ENCODE results near the gene GRIN2D.
"Not testable (repeated sequence)": the region's sequence is repeated elsewhere in the genome, so short reads cannot be mapped to it uniquely, and the experiment has no call there.

The GRIN2D gene

DNA sequence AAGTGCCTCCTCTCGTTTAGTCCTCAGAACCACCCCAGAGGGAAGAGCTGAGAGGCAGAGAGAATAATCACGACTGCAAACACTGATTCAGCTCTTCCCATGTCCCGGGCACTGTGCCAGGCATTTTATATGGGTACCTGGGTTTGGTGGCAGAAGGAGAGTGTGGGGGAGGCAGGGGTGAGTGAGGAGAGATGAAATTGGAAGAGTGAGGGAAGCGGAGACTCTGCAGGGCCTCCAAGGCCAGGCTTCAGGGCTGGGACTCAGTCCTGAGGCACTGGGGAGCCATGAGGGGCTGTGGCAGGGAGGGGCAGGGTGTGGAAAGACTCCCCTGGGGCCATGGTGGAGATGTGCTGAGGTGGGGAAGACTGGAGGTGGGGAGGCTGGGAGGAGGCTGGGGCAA lies 20.6 kb upstream of the GRIN2D start:
- no peak for DNase-seq

DNA sequence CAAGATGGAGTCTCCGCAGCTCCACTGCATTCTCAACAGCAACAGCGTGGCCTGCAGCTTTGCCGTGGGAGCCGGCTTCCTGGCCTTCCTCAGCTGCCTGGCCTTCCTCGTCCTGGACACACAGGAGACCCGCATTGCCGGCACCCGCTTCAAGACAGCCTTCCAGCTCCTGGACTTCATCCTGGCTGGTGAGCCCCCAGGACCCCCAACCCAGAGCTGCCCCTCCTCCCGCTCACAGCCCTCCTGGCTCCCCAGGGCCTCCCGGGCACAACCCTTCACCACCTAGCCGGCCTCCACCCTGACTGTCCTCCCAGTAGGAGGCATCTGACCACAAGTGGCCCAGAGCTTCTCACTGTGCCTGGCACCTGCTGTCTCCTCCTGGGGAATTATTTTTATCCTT lies 19.9 kb upstream of the GRIN2D start:
- no peak for DNase-seq

DNA sequence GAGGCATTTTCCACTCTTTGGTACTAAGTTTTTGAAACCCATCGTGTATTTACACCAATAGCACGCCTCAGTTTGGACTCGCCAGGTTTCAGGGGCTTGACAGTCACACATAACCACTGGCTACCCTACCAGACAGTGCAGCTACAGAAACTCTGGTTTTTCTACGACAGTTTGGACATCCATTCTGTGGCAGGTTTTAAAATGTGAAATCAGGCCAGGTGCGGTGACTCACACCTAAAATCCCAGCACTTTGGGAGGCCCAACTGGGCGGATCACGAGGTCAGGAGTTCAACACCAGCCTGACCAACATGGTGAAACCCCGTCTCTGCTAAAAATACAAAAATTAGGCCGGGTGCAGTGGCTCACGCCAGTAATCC lies 15.3 kb upstream of the GRIN2D start:
- no peak for DNase-seq

DNA sequence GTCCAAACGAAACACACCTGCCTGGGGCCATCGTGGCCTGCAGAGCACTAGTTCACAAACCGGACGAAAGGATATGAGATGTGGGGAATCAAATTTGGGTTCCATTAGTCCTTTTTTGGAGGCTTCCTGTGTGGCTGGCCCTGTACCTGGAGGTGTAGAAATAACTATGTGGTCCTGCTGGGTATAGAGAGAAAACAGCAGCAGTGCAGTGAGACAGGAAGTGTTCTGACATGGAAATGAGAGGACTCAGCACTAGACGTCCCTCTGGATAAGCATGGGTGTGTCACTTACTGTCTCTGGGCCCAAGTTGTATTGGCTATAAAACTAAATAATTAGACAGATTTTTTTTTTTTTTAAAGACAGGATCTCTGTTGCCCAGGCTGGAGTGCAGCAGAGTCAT lies 14.4 kb upstream of the GRIN2D start:
- DNase-seq, result peak; percentile 49

DNA sequence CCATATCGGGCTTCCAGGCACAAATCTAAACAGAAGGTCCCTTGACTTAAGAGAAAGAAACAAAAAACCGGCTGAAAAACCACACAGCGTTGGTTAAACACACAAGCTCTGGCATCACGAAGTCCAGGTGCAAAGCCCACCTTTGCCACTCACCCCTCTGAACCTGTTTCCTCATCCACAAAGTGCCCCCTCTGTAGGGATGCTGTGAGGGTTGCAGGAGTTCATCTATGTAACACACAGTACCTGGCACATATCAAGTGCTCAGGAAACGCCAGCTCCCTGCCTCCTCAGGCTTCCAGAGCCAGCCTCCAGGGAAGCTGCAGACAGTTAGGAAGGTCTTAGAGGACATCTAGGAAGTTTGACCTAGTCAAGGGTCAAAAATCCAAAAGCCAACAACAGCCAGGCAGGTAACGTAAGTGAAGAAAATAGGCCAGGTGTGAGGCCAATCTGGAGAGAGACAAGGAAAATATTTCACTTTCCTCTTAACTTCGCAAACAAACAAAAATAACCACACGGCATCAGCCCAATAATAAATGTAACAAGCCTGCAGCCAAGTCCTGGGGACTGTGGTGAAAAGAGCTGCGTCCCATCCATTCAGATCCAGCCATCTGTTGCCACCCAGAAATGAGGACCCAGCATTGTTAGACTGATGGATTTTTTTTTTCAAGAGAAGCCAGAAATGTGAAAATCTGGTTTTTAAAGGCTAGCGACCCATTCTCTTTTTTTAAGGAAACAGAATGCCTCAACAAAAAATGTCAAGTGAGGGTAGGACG lies 12.1 kb upstream of the GRIN2D start:
- no peak for DNase-seq

DNA sequence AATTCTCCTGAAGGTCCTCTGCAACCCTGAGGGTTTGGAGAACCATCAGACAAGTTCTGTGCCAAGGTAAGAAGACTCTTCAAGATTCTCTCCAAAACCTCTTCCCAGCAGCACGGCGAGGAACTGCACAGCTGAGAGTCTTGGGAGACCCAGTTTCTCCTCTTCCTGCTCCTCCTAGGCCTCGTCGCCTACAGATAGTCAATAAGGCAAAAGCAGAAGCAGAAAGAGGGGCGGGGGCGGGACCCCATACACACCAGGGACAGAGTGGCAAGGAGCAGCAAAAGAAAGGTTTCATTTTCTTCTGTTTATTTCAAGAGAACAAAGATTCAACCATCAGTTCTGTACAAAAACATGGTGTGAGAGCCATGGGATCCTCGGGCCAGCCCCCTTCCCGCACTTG lies 11.2 kb upstream of the GRIN2D start:
- no peak for DNase-seq

DNA sequence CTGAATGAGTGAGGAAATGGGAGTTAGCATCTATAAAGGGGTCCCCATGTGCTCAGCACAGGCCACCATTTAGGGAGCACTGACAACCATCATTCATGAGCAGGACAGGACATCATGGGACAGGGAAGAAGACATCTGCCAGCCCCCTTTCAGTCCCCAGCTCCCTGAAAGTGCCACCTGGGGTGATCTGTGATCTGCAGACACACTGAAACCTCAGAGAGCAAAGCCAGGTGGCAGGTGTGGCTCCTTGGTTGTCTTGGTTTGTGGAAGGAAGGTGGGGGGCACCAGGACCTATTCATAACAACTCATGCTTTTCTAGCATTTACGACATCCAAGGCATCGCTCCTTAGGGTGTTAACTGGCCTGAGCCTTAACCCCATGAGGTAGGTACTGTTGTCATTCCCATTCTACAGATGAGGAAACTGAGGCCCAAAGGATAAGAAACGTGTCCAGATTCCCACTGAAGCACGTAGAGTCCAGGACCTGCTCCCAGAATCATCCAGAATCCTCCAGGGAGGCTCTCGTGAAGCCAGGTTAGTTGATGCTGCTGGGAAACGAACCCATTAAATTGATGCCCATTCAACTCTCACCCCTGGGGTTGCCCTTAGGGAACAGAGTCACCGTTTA lies 7.9 kb upstream of the GRIN2D start:
- no peak for DNase-seq

DNA sequence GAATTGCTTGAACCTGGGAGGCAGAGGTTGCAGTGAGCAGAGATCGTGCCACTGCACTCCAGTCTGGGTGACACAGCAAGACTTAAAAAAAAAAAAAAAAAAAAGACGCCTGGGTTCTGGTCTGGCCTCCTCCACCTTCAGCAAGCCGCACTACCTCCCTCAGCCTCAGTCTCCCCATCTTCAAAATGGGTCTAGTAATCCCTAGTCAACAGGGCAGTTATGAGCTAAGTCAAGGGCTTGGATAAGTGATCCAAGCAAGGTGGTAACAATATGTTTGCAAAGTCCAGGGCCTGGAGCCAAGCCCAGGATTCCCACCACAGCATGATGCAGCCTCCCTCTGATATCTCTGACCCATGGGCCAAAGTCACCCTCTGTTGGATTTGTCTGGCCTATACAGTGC lies 6.5 kb upstream of the GRIN2D start:
- no peak for DNase-seq

DNA sequence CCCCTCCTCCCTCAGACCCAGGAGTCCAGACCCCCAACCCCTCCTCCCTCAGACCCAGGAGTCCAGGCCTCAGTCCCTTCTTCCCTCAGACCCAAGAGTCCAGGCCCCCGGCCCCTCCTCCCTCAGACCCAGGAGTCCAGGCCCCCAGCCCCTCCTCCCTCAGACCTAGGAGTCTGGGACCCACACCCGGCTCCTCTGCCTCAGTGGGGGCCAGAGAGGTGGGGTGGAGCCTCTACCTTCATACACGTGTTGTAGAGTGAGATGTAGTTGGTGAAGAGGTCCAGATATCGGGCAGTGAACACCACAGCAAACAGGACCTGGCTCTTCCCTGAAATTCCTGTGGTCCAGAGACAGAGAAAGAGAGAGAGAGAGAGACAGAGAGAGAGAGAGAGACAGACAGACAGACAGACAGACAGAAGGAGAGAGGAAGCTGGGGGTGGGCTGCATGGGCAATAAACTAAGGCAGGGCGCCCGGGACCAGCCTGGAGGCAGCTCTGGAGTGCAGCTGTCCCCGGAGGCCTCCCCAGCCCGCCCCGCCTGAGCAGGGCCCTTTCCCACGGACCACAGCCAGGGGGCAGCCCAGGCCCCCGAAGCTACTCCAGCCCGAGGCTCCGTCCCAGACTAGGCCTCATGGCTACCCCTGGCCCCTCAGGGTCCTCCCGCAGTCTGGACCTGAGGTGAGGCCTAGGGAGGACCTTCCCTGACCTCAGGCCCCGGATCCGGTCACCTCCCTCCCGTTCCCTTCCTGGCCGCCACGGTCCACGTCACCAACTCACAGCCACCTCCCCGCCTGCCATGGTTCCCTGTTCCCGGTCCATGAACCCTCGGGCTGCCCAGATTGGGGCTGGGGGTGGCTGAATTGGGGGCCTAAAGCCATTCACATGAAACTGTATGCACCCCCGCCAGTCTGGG lies 3.0 kb upstream of the GRIN2D start:
- peak; percentile 79 for DNase-seq

DNA sequence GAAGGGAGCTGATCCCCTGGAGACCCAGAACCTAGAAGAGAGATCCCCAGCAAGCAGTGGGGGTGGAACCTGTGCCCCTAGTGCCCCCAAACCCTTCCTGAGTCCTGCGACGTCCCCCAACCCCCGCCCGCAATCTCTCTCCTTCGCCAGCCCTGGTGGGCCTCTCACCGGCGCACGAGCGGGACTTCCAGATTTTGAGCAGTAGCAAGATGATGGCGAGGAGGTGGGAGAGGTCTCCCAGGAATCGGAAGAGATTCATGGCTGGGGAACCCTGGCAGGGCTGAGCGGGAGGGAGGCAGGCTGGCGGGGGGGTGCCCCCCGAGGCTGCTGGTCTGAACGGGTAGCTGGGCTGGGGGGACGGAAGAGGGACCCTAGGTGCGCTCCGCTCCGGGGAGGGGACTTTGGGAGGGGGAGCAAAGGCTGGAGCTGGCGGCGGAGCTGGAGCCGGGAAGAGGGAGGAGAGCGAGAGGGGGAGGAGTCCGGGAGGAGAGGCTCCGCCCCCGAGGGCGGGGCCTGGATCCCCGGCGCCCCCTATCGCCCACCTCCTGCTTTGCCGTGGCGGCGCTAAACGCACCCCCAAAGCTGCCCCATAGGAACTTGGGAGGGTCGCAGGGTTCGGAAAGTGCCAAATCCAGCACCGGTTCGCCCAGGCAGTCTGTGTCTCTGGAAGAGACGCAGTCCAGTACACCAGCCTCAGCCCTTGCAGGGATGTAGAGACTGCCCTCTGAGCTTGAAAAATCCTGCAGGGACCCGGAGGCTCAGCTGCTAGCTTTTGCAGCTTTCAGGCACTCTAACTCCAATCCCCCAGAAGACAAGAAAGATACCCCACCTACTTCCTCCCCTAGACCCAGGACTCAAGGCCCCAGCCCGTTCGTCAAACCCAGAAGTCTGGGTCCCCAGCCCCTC lies 2.1 kb upstream of the GRIN2D start, which contains the start of gene KDELR1:
Gene KDELR1, minus strand, starts transcription at position 452 of the 906 bp plus-strand sequence. Its CDS starts 193 bp downstream, at position 259.
- peak; percentile 79 for DNase-seq

DNA sequence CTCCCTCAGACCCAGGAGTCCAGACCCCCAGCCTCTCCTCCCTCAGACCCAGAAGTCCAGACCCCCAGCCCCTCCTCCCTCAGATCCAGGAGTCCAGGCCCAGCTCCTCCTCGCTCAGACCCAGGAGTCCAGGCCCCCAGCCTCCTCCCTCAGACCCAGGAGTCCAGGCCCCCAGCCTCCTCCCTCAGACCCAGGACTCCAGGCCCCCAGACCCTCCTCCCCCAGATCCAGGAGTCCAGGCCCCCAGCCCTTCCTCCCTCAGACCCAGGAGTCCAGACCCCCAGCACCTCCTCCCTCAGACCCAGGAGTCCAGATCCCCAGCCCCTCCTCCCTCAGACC lies 1.5 kb upstream of the GRIN2D start:
- not testable (repeated sequence) for DNase-seq

DNA sequence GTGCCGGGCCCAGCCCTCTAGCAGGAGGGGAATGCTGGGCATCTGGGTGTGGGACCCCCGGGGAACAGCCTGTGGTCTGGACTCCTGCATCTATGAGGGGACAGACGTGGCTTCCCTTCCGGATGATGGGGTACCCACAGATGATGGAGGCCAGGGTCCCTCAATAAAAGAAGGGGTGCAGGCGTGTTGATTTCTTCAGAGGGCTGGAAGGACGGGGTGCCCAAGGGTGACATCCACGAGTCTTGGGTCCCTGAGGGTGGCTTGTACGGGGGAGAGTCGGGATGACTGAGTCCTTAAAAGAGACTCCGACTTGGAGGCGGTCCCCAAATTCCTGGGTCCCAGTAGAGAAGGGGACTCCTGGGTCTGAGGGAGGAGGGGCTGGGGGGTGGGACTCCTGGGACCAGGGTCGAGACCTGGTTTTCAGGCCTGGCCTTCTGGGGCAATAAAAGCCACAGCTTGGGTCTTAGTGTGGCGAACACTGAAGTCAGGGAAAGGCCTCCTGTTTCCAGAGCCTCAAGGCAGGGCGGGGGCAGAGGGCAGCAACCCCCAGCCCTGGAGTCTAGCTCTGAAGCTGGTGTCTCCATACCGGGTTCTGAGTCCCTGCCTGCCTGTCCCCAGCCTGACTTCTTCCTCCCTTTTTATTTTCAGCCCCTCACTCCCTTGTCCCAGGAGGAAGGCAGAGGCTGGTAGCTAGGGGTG lies 459 bp upstream of the GRIN2D start:
- no peak for DNase-seq

DNA sequence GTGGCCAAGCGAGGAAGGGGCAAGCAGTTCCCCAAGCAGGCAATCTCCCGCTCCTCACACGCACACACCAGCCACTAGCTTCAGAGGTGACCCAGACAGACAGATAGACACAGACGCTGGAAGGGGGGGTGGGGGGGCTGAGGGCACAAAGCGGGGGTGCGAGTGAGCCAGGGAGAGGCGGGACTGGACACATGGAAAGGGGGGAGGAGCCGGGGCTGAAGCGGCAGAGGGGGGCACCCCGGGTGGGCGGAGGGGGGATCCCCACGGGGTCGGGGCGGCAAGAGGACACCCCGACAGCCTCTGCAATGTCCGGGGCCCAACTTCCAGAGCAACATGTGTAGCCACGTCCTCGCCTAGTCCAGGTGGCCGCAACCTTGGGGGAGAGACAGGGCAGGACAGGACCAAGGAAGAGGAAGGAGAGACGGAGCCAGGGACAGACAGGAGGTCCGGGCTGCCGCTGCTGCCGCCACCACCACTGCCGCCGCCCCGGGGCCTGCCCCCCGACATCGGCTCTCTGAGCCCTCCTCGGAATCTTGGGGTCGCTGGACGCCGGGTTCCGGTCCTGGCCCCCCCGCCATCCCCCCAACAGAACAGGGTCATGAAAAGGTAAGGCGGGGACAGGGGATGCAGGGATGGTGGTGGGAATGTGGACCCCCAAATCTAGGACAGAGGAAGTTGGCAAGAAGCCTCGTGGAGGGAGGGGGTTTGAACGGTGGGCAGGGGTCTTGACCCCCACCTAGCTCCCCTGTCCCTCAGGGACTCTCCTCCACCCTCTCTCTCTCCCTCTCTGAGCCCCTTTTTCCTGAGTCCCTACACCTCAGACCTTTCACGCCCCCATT lies 1.1 kb downstream of the GRIN2D start:
- DNase-seq, result no peak

DNA sequence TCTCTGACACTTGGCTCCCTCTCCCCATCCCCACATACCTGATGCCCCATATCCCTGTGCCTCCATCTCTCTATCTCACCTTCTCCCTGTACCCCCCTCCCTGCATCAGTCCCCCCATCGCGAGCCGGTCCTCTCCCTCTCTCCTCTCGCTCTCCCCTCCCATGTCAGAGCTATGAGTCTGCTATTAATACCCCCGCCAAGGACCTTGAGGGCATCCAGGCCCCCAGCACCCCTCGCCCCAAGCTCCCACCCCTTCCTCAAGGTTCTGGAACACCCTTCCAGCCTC lies 1.6 kb downstream of the GRIN2D start:
- DNase-seq, result no peak

DNA sequence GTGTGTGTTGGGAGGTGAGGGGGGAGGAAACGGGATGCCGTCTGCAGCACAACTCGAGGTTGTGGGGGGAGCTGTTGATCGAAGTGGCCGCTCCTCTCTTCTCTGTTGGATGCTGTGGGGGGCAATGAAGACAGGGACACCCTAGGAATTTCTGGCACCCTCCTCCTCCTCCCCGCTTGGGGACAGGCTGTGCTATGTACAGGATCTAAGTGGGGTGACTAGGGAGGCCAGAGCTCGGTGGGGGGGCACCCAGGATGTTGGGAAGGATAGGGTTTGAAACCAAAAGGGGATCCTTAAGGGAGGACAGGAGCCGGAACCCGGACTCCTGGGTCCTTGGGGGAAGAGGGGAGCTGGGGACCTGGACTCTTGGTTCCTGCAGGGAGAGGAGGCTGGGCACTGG lies 2.0 kb downstream of the GRIN2D start:
- DNase-seq, result no peak

DNA sequence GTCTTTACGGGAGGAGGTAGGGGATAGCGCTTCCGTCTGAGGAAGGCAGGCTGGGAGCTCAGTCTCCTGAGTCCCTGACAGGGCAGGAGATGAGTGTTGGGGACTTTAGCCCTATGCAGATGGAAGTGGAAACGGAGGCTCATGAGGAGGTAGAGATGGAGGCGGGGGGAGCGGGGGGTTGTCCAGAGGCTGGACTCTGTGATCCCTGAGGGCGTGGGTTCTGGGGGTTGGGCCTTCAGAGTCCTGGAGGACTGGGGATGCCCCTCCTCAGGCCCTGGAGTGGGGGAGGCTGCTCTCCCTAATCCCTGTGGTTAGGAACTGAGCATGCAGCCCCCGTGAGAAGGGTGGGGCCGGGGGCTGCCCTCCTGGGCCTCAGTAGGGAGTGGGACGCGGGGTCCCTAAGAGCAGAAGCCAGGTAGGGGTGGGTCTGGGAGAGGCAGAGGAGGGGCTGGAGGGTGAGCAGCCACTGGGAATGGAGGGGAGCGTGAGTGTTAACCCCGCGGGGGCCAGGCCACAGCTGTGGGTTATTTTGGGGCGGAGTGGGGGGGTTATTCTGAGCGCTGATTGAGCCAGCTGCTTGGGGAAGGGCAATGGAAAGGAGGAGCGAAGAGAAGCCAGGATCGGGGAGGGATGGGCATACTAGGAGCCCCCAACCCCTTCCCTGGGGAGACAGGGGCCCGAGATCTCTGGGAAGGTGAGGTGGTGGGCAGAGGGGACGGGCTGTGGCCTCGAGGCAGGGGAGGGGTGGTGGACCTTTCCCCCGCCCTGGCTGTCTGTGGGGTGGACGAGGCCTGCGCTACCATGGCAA lies 2.8 kb downstream of the GRIN2D start:
- DNase-seq, result no peak

DNA sequence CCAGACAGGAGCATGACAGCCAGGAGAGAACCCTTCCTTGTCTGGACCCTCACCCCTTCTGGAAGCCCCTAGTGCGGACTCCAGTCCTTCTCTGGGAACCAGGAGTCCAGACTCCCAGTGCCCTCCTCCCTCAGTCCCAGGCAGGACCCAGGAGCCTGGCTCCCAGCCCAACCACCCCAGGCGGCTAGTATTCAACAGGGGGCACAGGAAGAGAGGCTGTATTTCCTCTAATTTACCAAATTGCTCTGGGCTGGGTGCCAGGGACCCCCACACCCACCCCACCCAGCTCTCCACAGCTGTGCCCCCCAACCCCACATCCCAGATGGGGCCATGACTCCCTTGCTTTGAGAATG lies 3.3 kb downstream of the GRIN2D start:
- no peak for DNase-seq

DNA sequence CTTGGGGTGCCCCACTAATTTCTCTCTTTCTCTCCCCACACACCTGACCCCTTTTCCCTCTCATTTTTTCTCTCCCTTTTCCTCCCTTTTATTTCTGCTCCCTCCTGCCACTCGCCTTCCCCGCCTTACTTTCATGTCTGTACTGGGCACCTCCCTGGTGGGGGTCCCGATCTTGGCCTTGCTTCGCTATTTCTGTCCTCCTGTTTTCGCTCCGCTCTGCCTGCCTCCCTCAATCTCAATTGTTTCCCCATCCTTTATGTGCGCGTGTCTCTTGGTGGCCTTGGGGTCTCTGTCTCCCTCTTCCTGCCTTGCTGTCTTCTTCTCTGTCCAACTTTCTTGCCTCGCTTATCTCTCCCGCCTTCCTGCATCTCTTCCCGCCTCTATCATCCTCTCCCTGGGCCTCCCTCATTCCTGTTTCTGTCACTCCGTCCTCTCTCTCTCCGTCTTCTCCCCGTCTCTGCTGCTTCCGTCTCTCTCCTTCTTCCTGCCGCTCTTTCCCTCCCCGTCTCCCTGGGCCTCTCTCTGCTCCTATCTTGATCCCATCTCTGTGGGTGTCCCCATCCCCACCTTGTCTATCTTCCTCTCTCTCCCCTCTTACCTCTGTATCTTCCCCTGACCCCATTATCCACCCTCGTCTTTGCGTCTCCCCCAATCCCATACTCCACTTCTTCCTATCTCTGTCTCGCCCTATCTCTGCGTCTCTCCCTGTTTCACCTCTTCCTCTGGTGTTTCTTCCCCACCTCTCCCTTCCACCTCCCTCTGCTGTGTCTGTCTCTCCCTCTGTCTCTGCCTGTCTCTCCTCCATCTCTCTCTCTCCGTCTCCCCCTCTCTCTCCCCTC lies 4.0 kb downstream of the GRIN2D start:
- DNase-seq, result no peak

DNA sequence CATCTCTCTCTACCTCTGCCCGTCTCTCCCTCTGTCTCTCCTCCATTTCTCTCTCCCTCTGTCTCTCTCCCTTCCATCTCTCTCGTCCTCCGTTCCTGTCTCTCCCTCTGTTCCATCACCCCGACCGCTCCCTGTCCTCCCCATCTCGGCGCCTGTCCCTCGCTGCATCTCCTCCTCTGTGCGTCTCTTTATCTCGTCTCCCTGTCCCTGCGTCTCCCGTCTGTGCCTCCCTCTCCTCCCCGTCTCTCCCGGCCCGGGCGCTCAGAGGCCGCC lies 4.6 kb downstream of the GRIN2D start:
- DNase-seq, result no peak

Measured in hematopoietic multipotent progenitor cell treated with erythropoietin and hydrocortisone succinate and interleukin-3 and kit ligand, for 6 days (in vitro differentiated cells).